ENCODE measurements around the gene DLGAP1. TPM values are rescaled to one million over a fixed set of nuclear protein-coding genes. Genes with fewer than 3 reads are reported as not detected.

Gene DLGAP1
- total and polyA plus RNA-seq, 2 experiments from 2014 or later = 17.0 to 48.5 TPM

- no peak overlapping the region for H3K4me2 ChIP-seq
- H4K20me1 ChIP-seq (replicated peaks; ENCODE audit: insufficient read depth) = no peaks in the 10 kb centered on the region
- H3K27ac ChIP-seq (ENCODE audit: low read depth) = no peak overlapping the region
- H3K9me2 ChIP-seq (ENCODE audit: insufficient read depth) = no peaks in the 10 kb centered on the region
- Mint-ChIP-seq H3K9me3 (no peaks in the 10 kb centered on the region), H3K27ac (no peak overlapping the region), H3K4me3 (no peak overlapping the region), H3K36me3 (ENCODE audit: low read depth) (no peaks in the 10 kb centered on the region), H3K27me3 (ENCODE audit: insufficient read depth, low read depth, poor library complexity) (peaks cover 2% of the 10 kb centered on the region), H3K4me1 (peaks cover 43% of the 10 kb centered on the region)
- H3K4me1 ChIP-seq (ENCODE audit: insufficient read depth) = peaks cover 22% of the 10 kb centered on the region
- no peaks in the 10 kb centered on the region for H3F3A ChIP-seq (replicated peaks; ENCODE audit: low read depth)
- DNase-seq (ENCODE audit: low spot score) = no peak
- H3K36me3 ChIP-seq (ENCODE audit: insufficient read depth) = no peaks in the 10 kb centered on the region
- TF ChIP-seq ETS1 (IDR thresholded peaks at IDR 0.05) = no peak
- no peak for TF ChIP-seq ZNF462 (CRISPR knock-in tag; IDR thresholded peaks at IDR 0.05)
- TF ChIP-seq JUNB (IDR thresholded peaks at IDR 0.05; ENCODE audit: unreplicated experiment) = no peak
- no peak for TF ChIP-seq CTCF (conservative IDR thresholded peaks at IDR 0.05; ENCODE audit: low read depth in 2 of 2)
- no peak for TF ChIP-seq CREB1 (CRISPR knock-in tag; IDR thresholded peaks at IDR 0.05; ENCODE audit: low read depth)
- no peak for TF ChIP-seq REST (IDR thresholded peaks at IDR 0.05; ENCODE audit: unreplicated experiment)
- no peak for TF ChIP-seq EZH2 (IDR thresholded peaks at IDR 0.05; ENCODE audit: low read depth, unreplicated experiment)
- no peak for TF ChIP-seq POLR2AphosphoS5 (IDR thresholded peaks at IDR 0.05; ENCODE audit: low read depth)
- no peak for TF ChIP-seq STAT1 (IDR thresholded peaks at IDR 0.05; ENCODE audit: unreplicated experiment)
- TF ChIP-seq EZH2phosphoT487 (IDR thresholded peaks at IDR 0.05; ENCODE audit: unreplicated experiment) = no peak
- no peak for TF ChIP-seq ZNF114 (CRISPR knock-in tag; IDR thresholded peaks at IDR 0.05)
- TF ChIP-seq ZNF331 (CRISPR knock-in tag; IDR thresholded peaks at IDR 0.05; ENCODE audit: low read depth) = no peak
- no peak for TF ChIP-seq NANOG (IDR thresholded peaks at IDR 0.05; ENCODE audit: borderline replicate concordance)
- peaks cover 11% of the 10 kb centered on the region; the same call in 1 of the 2 replicates for H3K27me3 ChIP-seq (ENCODE audit: insufficient read depth)
- H3K4me3 ChIP-seq = no peak overlapping the region
- ATAC-seq = no peak
- no peaks in the 10 kb centered on the region for H3K79me2 ChIP-seq (replicated peaks; ENCODE audit: insufficient read depth)
- no peak overlapping the region for H2AFZ ChIP-seq
These were observed 960.9 kb downstream of the DLGAP1 start for GRCh38 chr18:3494245-3494526.

Data from GM23338 (cell line).